ENCODE results near the gene NBDY.
"Not testable (repeated sequence)": the region's sequence is repeated elsewhere in the genome, so short reads cannot be mapped to it uniquely, and the experiment has no call there.

Gene NBDY

DNA sequence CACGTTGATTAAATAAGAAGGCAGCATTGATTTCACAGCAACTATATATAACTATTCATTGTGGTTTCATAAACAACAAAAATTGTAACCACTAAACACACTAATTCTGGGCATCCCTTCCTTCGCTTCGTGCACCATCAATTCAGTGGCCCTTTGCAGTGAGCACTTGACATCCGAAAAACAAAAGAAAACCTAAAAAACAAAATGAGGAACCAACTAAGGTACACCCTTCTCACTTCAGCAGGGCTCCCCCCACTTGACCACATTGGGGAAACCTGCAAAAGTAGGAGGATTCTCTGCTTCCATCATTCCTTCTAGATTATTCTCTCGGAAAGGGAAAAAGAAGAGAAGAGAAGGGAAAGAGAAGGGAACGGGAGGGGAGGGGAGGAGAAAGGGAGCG is 28.3 kb downstream of the NBDY start:
- Histone ChIP-seq H3K27me3 (ENCODE audit: control insufficient read depth, insufficient read depth, low read length) (no peaks in the 10 kb centered on the region), H3K4me3 (ENCODE audit: low read length) (no peak overlapping the region), H3K9me3 (ENCODE audit: control insufficient read depth, low read length) (no peaks in the 10 kb centered on the region), H3K4me1 (ENCODE audit: control insufficient read depth, insufficient read depth, low read length) (no peaks in the 10 kb centered on the region), H3K9ac (ENCODE audit: low read length) (no peak overlapping the region), H3K36me3 (ENCODE audit: control insufficient read depth, insufficient read depth, low read length) (no peaks in the 10 kb centered on the region)

DNA sequence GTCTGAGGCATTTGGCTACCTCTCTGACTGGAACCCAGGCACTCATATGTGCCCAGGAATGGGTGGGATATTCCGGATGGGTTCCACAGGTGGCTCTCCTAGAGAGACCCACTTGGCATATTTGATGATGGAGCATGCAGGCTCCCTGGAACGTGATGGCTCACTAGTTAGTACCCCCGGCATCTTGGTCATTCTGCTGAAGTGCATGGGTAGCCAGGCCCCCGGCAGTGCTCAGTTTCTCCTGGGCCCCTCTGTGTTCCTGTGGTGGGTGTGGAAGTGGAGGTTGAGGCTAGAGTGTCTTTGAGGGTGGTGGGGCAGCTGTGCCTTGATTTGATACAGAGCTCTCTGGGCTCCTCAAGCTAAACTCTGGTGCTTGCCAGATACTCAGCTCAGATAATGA is 29.4 kb downstream of the NBDY start:
- H3K9me3 ChIP-seq (ENCODE audit: control insufficient read depth, low read length) = no peaks in the 10 kb centered on the region
- H3K9ac ChIP-seq (ENCODE audit: low read length) = no peak overlapping the region

GRCh38 chrX:56759736-56760409 is 30.8 kb downstream of the NBDY start:
- H3K4me3 ChIP-seq (ENCODE audit: low read length) = no peak overlapping the region
- no peaks in the 10 kb centered on the region for H3K4me1 ChIP-seq (ENCODE audit: control insufficient read depth, insufficient read depth, low read length)
- H3K9me3 ChIP-seq (ENCODE audit: control insufficient read depth, low read length) = no peaks in the 10 kb centered on the region
- no peak overlapping the region for H3K9ac ChIP-seq (ENCODE audit: low read length)
- H3K27me3 ChIP-seq (ENCODE audit: control insufficient read depth, insufficient read depth, low read length) = no peaks in the 10 kb centered on the region
- H3K36me3 ChIP-seq (ENCODE audit: control insufficient read depth, insufficient read depth, low read length) = no peaks in the 10 kb centered on the region

More for the DNA sequence above, 29.4 kb downstream of the NBDY start:
- Histone ChIP-seq H3K27me3 (ENCODE audit: control insufficient read depth, insufficient read depth, low read length) (no peaks in the 10 kb centered on the region), H3K4me1 (ENCODE audit: control insufficient read depth, insufficient read depth, low read length) (no peaks in the 10 kb centered on the region), H3K36me3 (ENCODE audit: control insufficient read depth, insufficient read depth, low read length) (no peaks in the 10 kb centered on the region), H3K4me3 (ENCODE audit: low read length) (no peak overlapping the region)

GRCh38 chrX:56760410-56761124 is 31.5 kb downstream of the NBDY start:
- H3K9me3 ChIP-seq (ENCODE audit: control insufficient read depth, low read length); H3K4me1 ChIP-seq (ENCODE audit: control insufficient read depth, insufficient read depth, low read length); H3K4me3 ChIP-seq (ENCODE audit: low read length); H3K36me3 ChIP-seq (ENCODE audit: control insufficient read depth, insufficient read depth, low read length); H3K9ac ChIP-seq (ENCODE audit: low read length); H3K27me3 ChIP-seq (ENCODE audit: control insufficient read depth, insufficient read depth, low read length): not testable (repeated sequence)

DNA sequence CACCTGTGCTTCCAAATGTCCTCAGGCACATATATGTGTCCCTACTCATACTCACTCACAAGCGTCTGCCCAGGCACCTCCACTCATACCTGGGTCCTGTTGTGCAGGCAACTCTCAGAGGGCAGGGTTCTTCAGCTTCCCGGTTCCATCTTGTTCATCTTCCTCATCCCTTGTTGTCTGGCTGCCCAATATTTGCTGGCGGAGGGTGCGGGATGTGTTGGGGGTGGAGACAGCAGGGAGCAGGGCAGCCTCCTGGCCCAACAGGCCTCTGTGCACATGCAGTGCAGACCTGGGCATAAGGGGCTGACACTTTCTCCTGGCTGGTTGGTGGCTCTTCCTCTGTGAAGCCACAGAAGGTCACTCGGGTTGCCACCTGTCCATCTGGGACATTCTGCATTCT is 32.1 kb downstream of the NBDY start:
- Histone ChIP-seq H3K36me3 (ENCODE audit: control insufficient read depth, insufficient read depth, low read length) (no peaks in the 10 kb centered on the region), H3K27me3 (ENCODE audit: control insufficient read depth, insufficient read depth, low read length) (no peaks in the 10 kb centered on the region), H3K4me1 (ENCODE audit: control insufficient read depth, insufficient read depth, low read length) (no peaks in the 10 kb centered on the region), H3K9me3 (ENCODE audit: control insufficient read depth, low read length) (no peaks in the 10 kb centered on the region), H3K4me3 (ENCODE audit: low read length) (no peak overlapping the region), H3K9ac (ENCODE audit: low read length) (no peak overlapping the region)

DNA sequence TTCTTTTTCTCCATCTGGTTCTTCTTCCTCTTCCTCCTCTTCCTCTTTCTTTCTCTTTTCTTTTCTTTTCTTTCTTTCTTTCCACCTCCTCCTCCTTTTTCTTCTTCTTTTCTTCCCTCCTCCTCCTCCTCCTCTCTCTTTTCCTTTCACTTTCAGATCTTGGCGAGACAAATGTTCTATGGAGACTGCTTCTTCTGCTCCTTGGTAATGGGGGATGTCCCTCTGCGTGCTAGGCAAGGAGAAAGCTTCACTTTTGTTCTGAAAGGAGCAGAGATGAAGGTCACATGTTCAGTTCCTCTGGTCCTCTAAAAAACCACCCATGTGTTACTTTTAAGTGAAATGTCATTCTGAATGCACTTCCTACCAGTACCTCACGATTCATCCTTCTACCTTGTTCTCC is 33.2 kb downstream of the NBDY start:
- no peak overlapping the region for H3K4me3 ChIP-seq (ENCODE audit: low read length)
- H3K4me1 ChIP-seq (ENCODE audit: control insufficient read depth, insufficient read depth, low read length) = no peaks in the 10 kb centered on the region
- H3K9ac ChIP-seq (ENCODE audit: low read length) = no peak overlapping the region
- no peaks in the 10 kb centered on the region for H3K9me3 ChIP-seq (ENCODE audit: control insufficient read depth, low read length)
- no peaks in the 10 kb centered on the region for H3K27me3 ChIP-seq (ENCODE audit: control insufficient read depth, insufficient read depth, low read length)
- no peaks in the 10 kb centered on the region for H3K36me3 ChIP-seq (ENCODE audit: control insufficient read depth, insufficient read depth, low read length)

DNA sequence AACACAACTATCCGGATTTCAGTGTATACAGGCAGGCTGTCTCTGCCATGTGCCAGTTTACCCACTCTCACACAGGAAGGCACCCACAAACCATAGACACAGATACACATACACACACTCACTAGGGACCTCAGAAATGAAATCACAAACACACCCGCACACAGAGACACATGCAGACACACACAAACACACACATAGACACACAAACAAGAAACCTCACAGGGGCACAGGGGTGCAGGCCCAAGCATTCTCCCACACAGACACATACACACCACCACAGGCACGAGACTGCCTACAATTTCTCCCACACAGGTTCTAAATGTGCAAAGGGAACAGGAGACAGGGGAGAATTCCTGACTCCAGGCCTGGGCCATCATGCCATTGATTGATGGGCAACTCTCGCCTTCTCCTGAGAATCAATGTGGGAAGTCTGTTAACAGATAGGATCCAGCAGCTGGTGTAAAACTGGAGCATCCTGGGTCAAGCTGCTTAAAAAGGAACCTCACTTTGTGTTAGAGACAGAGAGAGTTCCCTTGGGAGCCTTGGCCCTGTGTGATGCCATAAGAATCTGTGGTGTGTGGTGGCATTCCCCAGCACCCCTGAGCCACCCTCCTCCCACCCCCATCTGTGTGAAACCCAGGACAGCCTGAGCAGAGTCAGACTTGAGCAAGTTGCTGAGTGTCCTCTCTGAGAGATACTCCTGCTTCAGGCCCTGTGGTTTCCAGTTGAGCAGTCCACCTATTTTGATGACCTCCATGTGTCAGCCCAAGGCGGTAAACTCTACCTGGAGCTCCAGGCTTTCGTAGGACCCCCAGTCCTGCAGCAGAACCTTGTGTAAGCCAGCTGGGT is 33.9 kb downstream of the NBDY start:
- no peak overlapping the region for H3K9ac ChIP-seq (ENCODE audit: low read length)
- H3K36me3 ChIP-seq (ENCODE audit: control insufficient read depth, insufficient read depth, low read length) = no peaks in the 10 kb centered on the region
- H3K4me1 ChIP-seq (ENCODE audit: control insufficient read depth, insufficient read depth, low read length) = no peaks in the 10 kb centered on the region
- H3K9me3 ChIP-seq (ENCODE audit: control insufficient read depth, low read length) = no peaks in the 10 kb centered on the region
- H3K27me3 ChIP-seq (ENCODE audit: control insufficient read depth, insufficient read depth, low read length) = no peaks in the 10 kb centered on the region
- no peak overlapping the region for H3K4me3 ChIP-seq (ENCODE audit: low read length)

- Histone ChIP-seq H3K4me1 (ENCODE audit: control insufficient read depth, insufficient read depth, low read length) (no peaks in the 10 kb centered on the region), H3K9me3 (ENCODE audit: control insufficient read depth, low read length) (no peaks in the 10 kb centered on the region), H3K9ac (ENCODE audit: low read length) (no peak overlapping the region), H3K4me3 (ENCODE audit: low read length) (no peak overlapping the region), H3K27me3 (ENCODE audit: control insufficient read depth, insufficient read depth, low read length) (no peaks in the 10 kb centered on the region), H3K36me3 (ENCODE audit: control insufficient read depth, insufficient read depth, low read length) (no peaks in the 10 kb centered on the region)
These were observed 34.6 kb downstream of the NBDY start for GRCh38 chrX:56763556-56764152.

DNA sequence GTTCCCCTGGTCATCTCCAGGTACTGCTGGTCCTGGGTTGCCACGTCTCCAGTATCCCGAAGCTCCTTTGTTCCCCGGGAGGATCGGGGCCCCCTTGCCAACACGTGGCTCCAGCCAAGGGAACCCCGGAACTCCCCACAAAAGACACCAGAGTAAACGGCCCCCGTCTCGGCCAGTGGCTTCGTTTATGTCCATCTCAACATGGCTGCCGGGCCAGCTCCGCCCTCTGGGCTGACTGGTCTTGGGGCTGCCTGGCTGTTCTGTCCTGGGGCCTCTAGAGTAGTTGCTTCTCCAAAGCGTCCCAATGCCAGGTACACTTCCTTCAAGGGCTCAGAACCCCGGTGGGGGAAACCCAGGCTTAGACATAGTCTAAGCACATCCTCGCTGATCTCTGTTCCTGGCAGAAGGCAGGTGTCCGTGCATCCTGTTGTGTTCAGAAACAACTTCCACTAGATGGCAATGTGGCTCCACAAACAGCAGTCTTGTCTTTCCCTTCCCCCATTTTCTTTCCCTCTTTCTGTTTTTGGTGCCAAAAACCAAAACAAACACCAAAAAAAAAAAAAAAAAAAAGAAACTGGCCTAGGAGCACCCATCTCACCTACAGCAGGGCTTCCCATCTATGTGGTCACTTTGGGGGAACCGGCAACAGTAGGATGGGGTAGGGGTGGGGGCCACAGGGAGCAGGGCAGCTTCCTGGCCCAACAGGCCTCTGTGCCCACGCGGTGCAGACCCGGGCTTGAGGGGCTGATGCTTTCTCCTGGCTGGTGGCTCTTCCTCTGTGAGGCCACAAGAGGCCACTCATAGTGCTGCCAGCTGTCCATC is 35.3 kb downstream of the NBDY start:
- H3K9me3 ChIP-seq (ENCODE audit: control insufficient read depth, low read length) = no peaks in the 10 kb centered on the region
- no peaks in the 10 kb centered on the region for H3K36me3 ChIP-seq (ENCODE audit: control insufficient read depth, insufficient read depth, low read length)
- H3K4me3 ChIP-seq (ENCODE audit: low read length) = no peak overlapping the region
- no peak overlapping the region for H3K9ac ChIP-seq (ENCODE audit: low read length)
- H3K4me1 ChIP-seq (ENCODE audit: control insufficient read depth, insufficient read depth, low read length) = no peaks in the 10 kb centered on the region
- H3K27me3 ChIP-seq (ENCODE audit: control insufficient read depth, insufficient read depth, low read length) = no peaks in the 10 kb centered on the region

GRCh38 chrX:56764975-56765791 is 36.1 kb downstream of the NBDY start:
- Histone ChIP-seq H3K4me1 (ENCODE audit: control insufficient read depth, insufficient read depth, low read length) (no peaks in the 10 kb centered on the region), H3K4me3 (ENCODE audit: low read length) (no peak overlapping the region)

More at GRCh38 chrX:56764975-56765791, 36.1 kb downstream of the NBDY start:
- H3K9ac ChIP-seq (ENCODE audit: low read length) = no peak overlapping the region
- H3K27me3 ChIP-seq (ENCODE audit: control insufficient read depth, insufficient read depth, low read length) = no peaks in the 10 kb centered on the region
- no peaks in the 10 kb centered on the region for H3K9me3 ChIP-seq (ENCODE audit: control insufficient read depth, low read length)
- no peaks in the 10 kb centered on the region for H3K36me3 ChIP-seq (ENCODE audit: control insufficient read depth, insufficient read depth, low read length)

All from mucosa of stomach (tissue), 1 donor.